Adrenal gland (tissue), 5 donors: ENCODE results near the gene SPZ1.

Experiments
- CTCF ChIP-seq, 6 experiments: fragments of 450-650 bp in 4 of 6; fragments of 200-600 bp in 2 of 6; sonication (generic) in 1 of 6; IDR thresholded peaks; 1 replicate in 5 of 6; 2 replicates in 1 of 6; pipeline versions ENCODE4 v1.5.1 to v1.8.0; 2016 to 2021; ENCODE audit warnings: antibody characterized with exemption in 6 of 6, mild to moderate bottlenecking in 2 of 6, moderate library complexity in 1 of 6
- POLR2A ChIP-seq, 2 donors: fragments of 450-650 bp; IDR thresholded peaks; one replicate each; pipeline ENCODE4 v1.6.1; 2017; ENCODE audit warnings: antibody characterized with exemption in 2 of 2, mild to moderate bottlenecking in 2 of 2, moderate library complexity in 1 of 2
- donor health status: DM: no; HTN: no; CAD: no.

GRCh38 chr5:80364892-80365291 lies 45.1 kb downstream of the SPZ1 start:
- no peak for TF ChIP-seq CTCF (IDR thresholded peaks at IDR 0.05)
- no peak for TF ChIP-seq POLR2A (IDR thresholded peaks at IDR 0.05)
